ENCODE data around the gene GIGYF2. TPM values are rescaled to one million over a fixed set of nuclear protein-coding genes. Genes with fewer than 3 reads are reported as not detected.

Gene GIGYF2
- total RNA-seq, 1 donor: 57.2 TPM

GRCh38 chr2:232795920-232796319 lies 98.8 kb downstream of the GIGYF2 start:
- Histone ChIP-seq H3K27ac (ENCODE audit: low read depth, low read length) (no peak overlapping the region), H3K4me3 (ENCODE audit: insufficient read depth, low read length) (no peak overlapping the region), H3K4me1 (ENCODE audit: insufficient read depth, low read length) (no peaks in the 10 kb centered on the region), H3K27me3 (ENCODE audit: insufficient read depth, low read length) (no peaks in the 10 kb centered on the region), H3K9me3 (ENCODE audit: low read depth, low read length) (no peaks in the 10 kb centered on the region), H2AFZ (ENCODE audit: low read length) (no peak overlapping the region), H3K36me3 (ENCODE audit: insufficient read depth, low read length) (peaks cover 58% of the 10 kb centered on the region), H3K4me2 (ENCODE audit: insufficient read depth, low read length) (no peak overlapping the region), H3K79me2 (ENCODE audit: insufficient read depth, low read length) (peaks cover 4% of the 10 kb centered on the region), H4K20me1 (ENCODE audit: insufficient read depth, low read length) (no peaks in the 10 kb centered on the region)
- no peak for TF ChIP-seq CTCF (IDR thresholded peaks at IDR 0.05; ENCODE audit: extremely low read depth, low read depth, low read length)
- DNase-seq (ENCODE audit: insufficient read length, low spot score, missing footprints): no peak

- H3K9me3 ChIP-seq (ENCODE audit: low read depth, low read length): no peaks in the 10 kb centered on the region
These were observed 101.1 kb downstream of the GIGYF2 start for GRCh38 chr2:232798187-232798586.

GRCh38 chr2:232800166-232800565 lies 103.0 kb downstream of the GIGYF2 start:
- no peaks in the 10 kb centered on the region for H4K20me1 ChIP-seq (ENCODE audit: insufficient read depth, low read length)
- no peaks in the 10 kb centered on the region for H3K4me1 ChIP-seq (ENCODE audit: insufficient read depth, low read length)
- no peak overlapping the region for H3K27ac ChIP-seq (ENCODE audit: low read depth, low read length)
- H3K4me2 ChIP-seq (ENCODE audit: insufficient read depth, low read length): no peak overlapping the region
- peaks cover 21% of the 10 kb centered on the region for H3K79me2 ChIP-seq (ENCODE audit: insufficient read depth, low read length)
- H3K4me3 ChIP-seq (ENCODE audit: insufficient read depth, low read length): no peak overlapping the region
- TF ChIP-seq CTCF (IDR thresholded peaks at IDR 0.05; ENCODE audit: extremely low read depth, low read depth, low read length): no peak
- H3K36me3 ChIP-seq (ENCODE audit: insufficient read depth, low read length): peaks cover 31% of the 10 kb centered on the region
- no peaks in the 10 kb centered on the region for H3K27me3 ChIP-seq (ENCODE audit: insufficient read depth, low read length)
- DNase-seq (ENCODE audit: insufficient read length, low spot score, missing footprints): no peak
- H2AFZ ChIP-seq (ENCODE audit: low read length): no peak overlapping the region
- H3K9me3 ChIP-seq (ENCODE audit: low read depth, low read length): no peaks in the 10 kb centered on the region

More at GRCh38 chr2:232798187-232798586, 101.1 kb downstream of the GIGYF2 start:
- no peaks in the 10 kb centered on the region for H3K4me1 ChIP-seq (ENCODE audit: insufficient read depth, low read length)
- peaks cover 48% of the 10 kb centered on the region for H3K36me3 ChIP-seq (ENCODE audit: insufficient read depth, low read length)
- no peak overlapping the region for H2AFZ ChIP-seq (ENCODE audit: low read length)
- no peak overlapping the region for H3K4me2 ChIP-seq (ENCODE audit: insufficient read depth, low read length)
- peaks cover 15% of the 10 kb centered on the region for H3K79me2 ChIP-seq (ENCODE audit: insufficient read depth, low read length)
- H3K4me3 ChIP-seq (ENCODE audit: insufficient read depth, low read length): no peak overlapping the region
- no peaks in the 10 kb centered on the region for H3K27me3 ChIP-seq (ENCODE audit: insufficient read depth, low read length)
- H3K27ac ChIP-seq (ENCODE audit: low read depth, low read length): no peak overlapping the region
- H4K20me1 ChIP-seq (ENCODE audit: insufficient read depth, low read length): no peaks in the 10 kb centered on the region
- DNase-seq (ENCODE audit: insufficient read length, low spot score, missing footprints): no peak
- no peak for TF ChIP-seq CTCF (IDR thresholded peaks at IDR 0.05; ENCODE audit: extremely low read depth, low read depth, low read length)

GRCh38 chr2:232802091-232802490 lies 105.0 kb downstream of the GIGYF2 start:
- no peaks in the 10 kb centered on the region for H3K4me1 ChIP-seq (ENCODE audit: insufficient read depth, low read length)
- no peak for TF ChIP-seq CTCF (IDR thresholded peaks at IDR 0.05; ENCODE audit: extremely low read depth, low read depth, low read length)
- H3K27ac ChIP-seq (ENCODE audit: low read depth, low read length): no peak overlapping the region
- H3K4me2 ChIP-seq (ENCODE audit: insufficient read depth, low read length): no peak overlapping the region
- H3K27me3 ChIP-seq (ENCODE audit: insufficient read depth, low read length): no peaks in the 10 kb centered on the region
- peaks cover 20% of the 10 kb centered on the region for H3K36me3 ChIP-seq (ENCODE audit: insufficient read depth, low read length)
- no peak for DNase-seq (ENCODE audit: insufficient read length, low spot score, missing footprints)
- H4K20me1 ChIP-seq (ENCODE audit: insufficient read depth, low read length): no peaks in the 10 kb centered on the region
- no peak overlapping the region for H3K4me3 ChIP-seq (ENCODE audit: insufficient read depth, low read length)
- no peak overlapping the region for H2AFZ ChIP-seq (ENCODE audit: low read length)
- no peaks in the 10 kb centered on the region for H3K9me3 ChIP-seq (ENCODE audit: low read depth, low read length)
- H3K79me2 ChIP-seq (ENCODE audit: insufficient read depth, low read length): peaks cover 21% of the 10 kb centered on the region

Data from osteoblast (primary cell).